PC-9 (cell line): ENCODE results near the gene PPP2R5C. TPM values are rescaled to one million over a fixed set of nuclear protein-coding genes. Genes with fewer than 3 reads are reported as not detected.

ENCODE experiments used
- BruUV-seq: library from RNA; stranded (reverse); fragments of 400-500 nt; replicated peaks from 2 replicates; lab custom pipeline; 2021; lab: Mats Ljungman, UMichigan
- CTCF ChIA-PET: fragments of 300-600 bp; sonication (Branson Sonifier 250); formaldehyde crosslinking; loops from one replicate; lab custom pipeline; 2022; ENCODE audit warnings: antibody characterized with exemption; lab: Charles Lee
- POLR2A ChIA-PET: fragments of 300-600 bp; sonication (Branson Sonifier 250); formaldehyde crosslinking; loops from one replicate; lab custom pipeline; 2022; ENCODE audit warnings: antibody characterized with exemption; ENCODE audit not compliant: unreplicated experiment; lab: Charles Lee
- DNase-seq, 2 experiments: peaks; one replicate each; pipeline versions ENCODE4 v3.0.0 to v3.0.0-alpha.2; 2015 to 2022; ENCODE audit warnings: mixed read lengths in 1 of 2
- H2AFZ ChIP-seq: fragments of 200-600 bp; sonication (generic); 2 replicates; pipeline ENCODE4 v1.8.1; 2017; ENCODE audit warnings: antibody characterized with exemption
- H3F3A ChIP-seq: fragments of 200-600 bp; sonication (generic); 2 replicates; pipeline ENCODE4 v1.8.1; 2017; ENCODE audit warnings: antibody characterized with exemption, mild to moderate bottlenecking, low read depth; ENCODE audit not compliant: insufficient read depth
- H3K27ac ChIP-seq: fragments of 200-600 bp; sonication (generic); 2 replicates; pipeline ENCODE4 v1.6.1; 2016; ENCODE audit warnings: mixed run types
- H3K27me3 ChIP-seq: fragments of 200-600 bp; sonication (generic); 2 replicates; pipeline ENCODE4 v1.6.1; 2016; ENCODE audit warnings: low read depth, mixed run types; ENCODE audit not compliant: insufficient read depth
- H3K36me3 ChIP-seq: fragments of 200-600 bp; sonication (generic); 2 replicates; pipeline ENCODE4 v1.6.1; 2016; ENCODE audit warnings: low read depth, mixed run types
- H3K4me1 ChIP-seq: fragments of 200-600 bp; sonication (generic); replicated peaks from 2 replicates; pipeline ENCODE4 v1.6.1; 2016; ENCODE audit warnings: mixed run types; ENCODE audit not compliant: insufficient read depth
- H3K4me2 ChIP-seq: fragments of 200-600 bp; sonication (generic); 2 replicates; pipeline ENCODE4 v1.6.1; 2017; ENCODE audit warnings: mixed run types
- H3K4me3 ChIP-seq: fragments of 200-600 bp; sonication (generic); 2 replicates; pipeline ENCODE4 v1.6.1; 2016; ENCODE audit warnings: mixed run types
- H3K79me2 ChIP-seq: fragments of 200-600 bp; sonication (generic); 2 replicates; pipeline ENCODE4 v1.6.1; 2017; ENCODE audit warnings: low read depth, mixed run types
- H3K9me2 ChIP-seq: fragments of 200-600 bp; sonication (generic); 2 replicates; pipeline ENCODE4 v1.8.1; 2017; ENCODE audit warnings: mild to moderate bottlenecking; ENCODE audit not compliant: insufficient read depth
- H3K9me3 ChIP-seq: fragments of 200-600 bp; sonication (generic); 2 replicates; pipeline ENCODE4 v1.8.1; 2016; ENCODE audit warnings: low read depth; ENCODE audit not compliant: insufficient read depth
- H4K20me1 ChIP-seq: fragments of 200-600 bp; sonication (generic); 2 replicates; pipeline ENCODE4 v1.8.1; 2017; ENCODE audit not compliant: insufficient read depth
- CTCF ChIP-seq: fragments of 200-600 bp; sonication (generic); conservative IDR thresholded peaks from 2 replicates; pipeline ENCODE4 v1.6.1; 2017; ENCODE audit warnings: mixed run types, antibody characterized with exemption, mild to moderate bottlenecking, moderate library complexity
- EZH2 ChIP-seq: fragments of 200-600 bp; sonication (generic); IDR thresholded peaks from 2 replicates; pipeline ENCODE4 v1.8.0; 2017; ENCODE audit warnings: antibody characterized with exemption, low read depth
- intact Hi-C: fragments of 100-400 bp; cut with micrococcal nuclease; formaldehyde crosslinking; loops from one replicate; pipeline ENCODE4 v1.10.0; 2022; ENCODE audit not compliant: unreplicated experiment
- total RNA-seq: library from RNA; stranded (reverse); gene quantifications from 2 replicates; pipeline ENCODE4 v1.2.3, GENCODE V29; 2021

The PPP2R5C gene
- total RNA-seq, 1 experiment from 2014 or later: 401 TPM

- ChIA-PET CTCF (interaction anchor here (0.6 kb wide), 1 partner anchor 23 kb away, joined by 5 read pairs; no protein-coding TSS in a partner anchor), POLR2A (no interaction called here)
- Histone ChIP-seq H3F3A (peaks cover 10% of the 10 kb centered on the region; the same call in 1 of the 2 replicates), H3K4me1 (no peaks in the 10 kb centered on the region), H3K27ac (no peak overlapping the region), H3K4me2 (no peak overlapping the region), H4K20me1 (no peaks in the 10 kb centered on the region), H2AFZ (no peak overlapping the region), H3K36me3 (peaks cover 9% of the 10 kb centered on the region), H3K79me2 (no peaks in the 10 kb centered on the region), H3K4me3 (no peak overlapping the region), H3K9me2 (no peaks in the 10 kb centered on the region), H3K9me3 (no peaks in the 10 kb centered on the region), H3K27me3 (no peaks in the 10 kb centered on the region)
- no TSS peak for BruUV-seq
- DNase-seq: no peak
- intact Hi-C loops: no loop called here
- TF ChIP-seq CTCF: no peak
- no peak for TF ChIP-seq EZH2
Observed at GRCh38 chr14:101925152-101925551, 163.6 kb downstream of the PPP2R5C start.

- Histone ChIP-seq H3K27ac (no peak overlapping the region), H3K27me3 (no peaks in the 10 kb centered on the region), H3K4me2 (no peak overlapping the region), H3K9me2 (no peaks in the 10 kb centered on the region), H4K20me1 (no peaks in the 10 kb centered on the region), H3K36me3 (peaks cover 9% of the 10 kb centered on the region), H3K79me2 (no peaks in the 10 kb centered on the region), H3F3A (peaks cover 10% of the 10 kb centered on the region; the same call in 1 of the 2 replicates), H3K4me3 (no peak overlapping the region), H2AFZ (no peak overlapping the region), H3K9me3 (no peaks in the 10 kb centered on the region), H3K4me1 (no peaks in the 10 kb centered on the region)
- BruUV-seq: no TSS peak
- TF ChIP-seq EZH2 (no peak), CTCF (no peak)
- DNase-seq: no peak
- ChIA-PET CTCF (no interaction called here), POLR2A (no interaction called here)
- intact Hi-C loops: no loop called here
Observed at GRCh38 chr14:101926085-101926484, 164.6 kb downstream of the PPP2R5C start.

GRCh38 chr14:101926620-101927019, 165.1 kb downstream of the PPP2R5C start:
- Histone ChIP-seq H3K9me3 (no peaks in the 10 kb centered on the region), H3K36me3 (peaks cover 4% of the 10 kb centered on the region), H3K79me2 (no peaks in the 10 kb centered on the region), H3K4me1 (no peaks in the 10 kb centered on the region), H3F3A (peaks cover 10% of the 10 kb centered on the region; the same call in 1 of the 2 replicates), H3K27ac (no peak overlapping the region), H3K4me2 (no peak overlapping the region), H3K27me3 (no peaks in the 10 kb centered on the region), H2AFZ (no peak overlapping the region), H3K9me2 (no peaks in the 10 kb centered on the region), H4K20me1 (no peaks in the 10 kb centered on the region), H3K4me3 (no peak overlapping the region)
- ChIA-PET CTCF (no interaction called here), POLR2A (no interaction called here)
- intact Hi-C loops: no loop called here
- TF ChIP-seq EZH2 (no peak), CTCF (no peak)
- DNase-seq: no peak
- no TSS peak for BruUV-seq
